GM19328 (cell line): ENCODE data around the gene DCC.

ENCODE experiments used
- ATAC-seq: cut with Tn5 transposase; IDR thresholded peaks from one replicate; pipeline ENCODE4 v1.9.1; 2021; ENCODE audit warnings: mild to moderate bottlenecking, moderate library complexity; ENCODE audit not compliant: unreplicated experiment

DCC gene

DNA sequence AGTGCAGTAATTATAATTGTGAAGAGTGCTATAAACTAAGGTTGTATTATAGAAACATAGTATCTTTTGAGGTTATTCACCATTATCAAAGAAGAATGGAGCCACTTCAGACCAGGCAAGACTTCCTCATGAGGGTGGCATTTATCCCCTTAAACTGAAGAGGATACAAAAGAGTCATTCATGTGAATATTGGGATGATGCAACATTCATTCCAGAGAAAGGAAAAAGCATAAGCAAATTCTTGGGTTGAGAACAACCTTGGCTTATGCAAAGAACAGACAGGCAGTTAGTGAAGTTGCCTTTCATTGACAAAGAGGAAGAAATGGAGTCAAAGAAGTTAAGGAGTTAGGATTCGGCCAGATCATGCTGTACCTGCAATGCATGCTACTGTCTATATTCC lies 1201.9 kb downstream of the DCC start:
- ATAC-seq: no peak

- ATAC-seq: no peak
These were observed 1203.7 kb downstream of the DCC start for GRCh38 chr18:53543711-53544110.

DNA sequence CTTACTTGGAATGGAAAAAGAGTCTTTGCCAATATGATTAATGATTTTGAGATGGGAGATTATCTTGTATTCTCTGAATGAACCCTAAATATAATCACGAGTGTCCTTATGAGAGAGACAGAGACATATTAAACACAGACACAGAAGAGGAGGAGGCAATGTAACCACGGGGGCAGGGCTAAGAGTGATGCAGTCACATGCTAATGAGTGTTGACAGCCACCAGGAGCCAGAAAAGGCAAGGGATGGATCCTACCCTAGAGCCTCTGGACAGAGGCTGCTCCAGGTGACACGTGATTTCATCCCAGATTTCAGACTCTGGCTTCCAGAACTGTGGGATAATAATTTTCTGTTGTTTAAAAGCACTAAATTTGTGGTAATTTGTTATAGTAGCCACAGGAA lies 1204.9 kb downstream of the DCC start:
- no peak for ATAC-seq

GRCh38 chr18:53551868-53552426 lies 1212.0 kb downstream of the DCC start:
- ATAC-seq: no peak

DNA sequence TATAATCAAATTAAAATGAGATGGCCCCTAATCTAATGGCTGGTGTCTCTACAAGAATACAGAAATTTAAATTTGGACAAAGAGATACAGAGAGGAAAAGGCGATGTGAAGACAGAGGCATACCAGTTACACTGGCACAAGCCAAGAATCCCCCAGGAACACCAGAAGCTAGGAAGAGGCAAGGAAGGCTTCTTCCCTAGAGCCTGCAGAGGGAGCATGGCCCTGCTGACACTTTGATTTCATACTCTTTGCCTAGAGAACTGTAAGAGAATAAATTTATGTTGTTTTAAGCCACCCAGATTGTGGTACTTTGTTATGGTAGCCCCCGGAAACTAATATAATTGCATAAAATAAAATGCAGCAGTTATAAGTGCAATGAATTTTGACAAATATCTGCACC lies 1213.0 kb downstream of the DCC start:
- ATAC-seq: no peak

- ATAC-seq: no peak
These were observed 1216.5 kb downstream of the DCC start for GRCh38 chr18:53556450-53556849.

- no peak for ATAC-seq
These were observed 1220.5 kb downstream of the DCC start for GRCh38 chr18:53560546-53560945.

DNA sequence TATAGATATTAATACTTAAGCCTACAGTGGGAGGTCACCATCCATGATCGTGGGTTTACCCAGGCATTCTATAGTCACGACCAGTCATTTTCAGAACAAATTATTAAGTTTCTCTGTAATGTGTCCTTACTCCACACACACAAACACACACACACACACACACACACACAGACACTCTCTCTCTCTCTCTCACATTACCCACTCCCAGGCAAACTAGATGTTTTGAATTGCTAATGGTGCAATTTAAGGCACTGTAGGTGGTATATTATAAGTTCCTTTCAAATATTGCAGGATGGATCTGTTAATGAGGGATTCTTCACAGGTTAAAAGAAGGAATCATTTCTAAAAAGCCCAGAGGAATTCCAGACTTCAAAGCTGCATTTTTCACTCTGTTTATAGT lies 1226.6 kb downstream of the DCC start:
- no peak for ATAC-seq

GRCh38 chr18:53567929-53568574 lies 1228.1 kb downstream of the DCC start:
- no peak for ATAC-seq
